Activated CD8-positive, alpha-beta memory T cell treated with anti-CD3 and anti-CD28 coated beads, Interleukin-2, amount 50 U/mL, for 24 hours (primary cell): ENCODE results near the gene ATG14.
"Not testable (repeated sequence)": the region's sequence is repeated elsewhere in the genome, so short reads cannot be mapped to it uniquely, and the experiment has no call there.

Experiments used
- DNase-seq: peaks from one replicate; pipeline ENCODE4 v3.0.0-alpha.2; 2020; ENCODE audit errors: extremely low read depth

The ATG14 gene

GRCh38 chr14:55351111-55351510 is 60.5 kb downstream of the ATG14 start:
- DNase-seq: no peak

- DNase-seq: no peak
Measured at GRCh38 chr14:55350461-55350860, 61.2 kb downstream of the ATG14 start.

- DNase-seq: no peak
Measured at GRCh38 chr14:55349565-55349964, 62.1 kb downstream of the ATG14 start.

GRCh38 chr14:55348766-55349453 is 62.7 kb downstream of the ATG14 start:
- no peak for DNase-seq

- DNase-seq: no peak
Measured at GRCh38 chr14:55347748-55348147, 63.9 kb downstream of the ATG14 start.

GRCh38 chr14:55347040-55347439 is 64.6 kb downstream of the ATG14 start:
- no peak for DNase-seq

GRCh38 chr14:55344582-55345163 is 67.0 kb downstream of the ATG14 start:
- not testable (repeated sequence) for DNase-seq

GRCh38 chr14:55341781-55342180 is 69.8 kb downstream of the ATG14 start:
- DNase-seq: no peak

- DNase-seq: no peak
Measured at GRCh38 chr14:55340482-55340881, 71.1 kb downstream of the ATG14 start.

- no peak for DNase-seq
Measured at GRCh38 chr14:55339770-55340169, 71.9 kb downstream of the ATG14 start.

GRCh38 chr14:55336691-55337090 is 74.9 kb downstream of the ATG14 start:
- no peak for DNase-seq

GRCh38 chr14:55336162-55336561 is 75.5 kb downstream of the ATG14 start:
- DNase-seq: no peak

- DNase-seq: no peak
Measured at GRCh38 chr14:55333711-55334485, 77.7 kb downstream of the ATG14 start.

- no peak for DNase-seq
Measured at GRCh38 chr14:55332654-55333570, 78.7 kb downstream of the ATG14 start.

GRCh38 chr14:55329999-55330710 is 81.5 kb downstream of the ATG14 start:
- DNase-seq: no peak

- DNase-seq: no peak
Measured at GRCh38 chr14:55328317-55328716, 83.3 kb downstream of the ATG14 start.

- no peak for DNase-seq
Measured at GRCh38 chr14:55327179-55327578, 84.5 kb downstream of the ATG14 start.

- no peak for DNase-seq
Measured at GRCh38 chr14:55324812-55325211, 86.8 kb downstream of the ATG14 start.

- DNase-seq: no peak
Measured at GRCh38 chr14:55323910-55324309, 87.7 kb downstream of the ATG14 start.

- no peak for DNase-seq
Measured at GRCh38 chr14:55318694-55319093, 92.9 kb downstream of the ATG14 start.
